HG03135 (cell line): ENCODE measurements around the gene PRG2.
"Not testable (repeated sequence)": the region's sequence is repeated elsewhere in the genome, so short reads cannot be mapped to it uniquely, and the experiment has no call there.

Experiments used
- ATAC-seq: cut with Tn5 transposase; IDR thresholded peaks from one replicate; pipeline ENCODE4 v1.9.1; 2021; ENCODE audit warnings: mild to moderate bottlenecking, moderate library complexity; ENCODE audit not compliant: unreplicated experiment

Gene PRG2

GRCh38 chr11:57370251-57370650 is 20.2 kb downstream of the PRG2 start:
- no peak for ATAC-seq

DNA sequence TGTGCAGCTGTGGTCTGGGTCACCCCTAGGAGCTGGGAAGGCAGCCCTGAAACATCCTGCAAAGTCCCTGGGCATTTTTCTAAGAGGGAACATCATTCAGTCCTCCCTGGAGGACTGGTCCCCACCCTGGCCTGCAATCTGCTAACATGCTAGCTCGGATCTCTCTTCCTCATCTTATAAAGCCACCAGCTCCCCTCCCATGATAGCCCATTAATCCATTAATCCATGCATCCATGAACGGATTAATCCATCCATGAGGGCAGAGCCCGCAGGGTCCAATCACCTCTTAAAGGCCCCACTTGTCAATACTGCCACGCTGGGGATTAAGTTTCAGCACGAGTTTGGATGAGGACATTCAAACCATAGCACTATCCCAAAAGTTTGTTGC is 21.6 kb downstream of the PRG2 start:
- ATAC-seq, result no peak

DNA sequence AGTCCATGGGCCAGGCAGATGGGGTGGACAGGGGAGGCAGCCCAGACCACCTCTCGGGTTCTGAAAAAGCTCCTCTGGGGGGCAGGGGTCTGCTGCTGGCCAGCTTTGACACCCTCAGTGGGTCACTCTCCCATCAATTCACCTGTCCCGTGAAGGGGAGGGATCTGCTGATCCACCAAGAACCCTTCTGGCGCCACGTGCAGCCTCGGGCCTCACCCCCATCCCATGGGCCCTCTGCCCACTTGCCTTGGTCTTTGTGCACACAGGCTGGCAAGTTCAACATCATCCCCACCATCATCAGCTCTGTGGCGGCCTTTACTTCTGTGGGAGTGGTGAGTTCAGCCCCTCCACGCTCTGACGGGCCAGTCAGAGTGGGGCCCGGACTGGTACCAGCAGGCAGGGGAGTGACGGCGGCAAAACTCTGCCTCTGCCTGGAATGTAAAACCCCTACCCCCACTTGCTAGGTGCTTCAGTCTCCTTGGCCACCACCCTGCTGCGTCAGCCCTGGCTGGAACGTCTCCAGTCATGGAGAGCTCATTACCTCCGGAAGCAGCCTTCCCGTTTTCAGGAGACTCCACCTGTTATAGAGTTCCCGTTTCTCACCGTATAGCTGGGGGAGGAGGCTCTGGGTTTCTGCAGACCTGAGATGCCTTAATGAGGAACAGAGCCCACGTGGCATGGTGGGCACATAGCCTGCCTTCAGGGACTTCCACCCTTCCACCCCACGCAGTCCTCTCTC is 22.2 kb downstream of the PRG2 start:
- no peak for ATAC-seq

DNA sequence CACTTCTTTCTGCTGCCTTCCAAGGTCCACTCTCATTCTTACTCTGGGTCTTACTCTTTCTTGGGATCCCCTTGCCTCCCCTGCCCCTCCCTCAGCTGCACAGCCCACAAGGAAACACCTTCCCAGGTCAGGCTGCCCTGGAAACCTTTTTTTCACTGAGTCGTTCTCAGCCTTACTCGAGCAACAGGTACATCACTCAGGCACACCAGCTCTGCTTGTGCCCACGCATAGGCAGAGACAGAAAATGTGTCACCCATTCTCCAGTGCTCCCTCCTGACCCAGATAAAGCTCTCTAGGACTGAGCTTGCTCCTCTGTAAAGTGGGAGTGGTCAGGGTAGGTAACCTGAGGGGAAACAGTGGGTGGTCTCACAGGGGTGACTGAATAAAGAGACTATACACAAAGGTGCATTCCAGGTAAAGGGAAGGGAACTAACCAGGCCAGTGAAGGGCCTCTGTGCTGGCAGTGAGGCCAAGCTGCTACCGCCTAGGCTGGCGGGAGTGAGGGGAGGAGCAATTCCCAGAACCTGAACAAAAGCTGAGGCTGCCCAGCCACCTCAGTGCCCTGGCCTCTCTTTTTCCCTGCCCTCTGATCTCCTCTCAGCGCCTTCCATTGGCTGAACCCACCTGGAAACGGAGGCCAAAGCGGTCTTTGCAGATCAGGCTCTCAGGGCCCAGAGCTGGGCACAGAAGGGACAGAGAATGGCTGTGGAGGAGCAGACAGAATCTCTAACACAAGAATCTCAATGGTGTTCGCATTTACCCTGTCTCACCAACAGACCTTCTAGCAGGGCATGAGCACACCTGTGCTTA is 25.4 kb downstream of the PRG2 start:
- no peak for ATAC-seq

DNA sequence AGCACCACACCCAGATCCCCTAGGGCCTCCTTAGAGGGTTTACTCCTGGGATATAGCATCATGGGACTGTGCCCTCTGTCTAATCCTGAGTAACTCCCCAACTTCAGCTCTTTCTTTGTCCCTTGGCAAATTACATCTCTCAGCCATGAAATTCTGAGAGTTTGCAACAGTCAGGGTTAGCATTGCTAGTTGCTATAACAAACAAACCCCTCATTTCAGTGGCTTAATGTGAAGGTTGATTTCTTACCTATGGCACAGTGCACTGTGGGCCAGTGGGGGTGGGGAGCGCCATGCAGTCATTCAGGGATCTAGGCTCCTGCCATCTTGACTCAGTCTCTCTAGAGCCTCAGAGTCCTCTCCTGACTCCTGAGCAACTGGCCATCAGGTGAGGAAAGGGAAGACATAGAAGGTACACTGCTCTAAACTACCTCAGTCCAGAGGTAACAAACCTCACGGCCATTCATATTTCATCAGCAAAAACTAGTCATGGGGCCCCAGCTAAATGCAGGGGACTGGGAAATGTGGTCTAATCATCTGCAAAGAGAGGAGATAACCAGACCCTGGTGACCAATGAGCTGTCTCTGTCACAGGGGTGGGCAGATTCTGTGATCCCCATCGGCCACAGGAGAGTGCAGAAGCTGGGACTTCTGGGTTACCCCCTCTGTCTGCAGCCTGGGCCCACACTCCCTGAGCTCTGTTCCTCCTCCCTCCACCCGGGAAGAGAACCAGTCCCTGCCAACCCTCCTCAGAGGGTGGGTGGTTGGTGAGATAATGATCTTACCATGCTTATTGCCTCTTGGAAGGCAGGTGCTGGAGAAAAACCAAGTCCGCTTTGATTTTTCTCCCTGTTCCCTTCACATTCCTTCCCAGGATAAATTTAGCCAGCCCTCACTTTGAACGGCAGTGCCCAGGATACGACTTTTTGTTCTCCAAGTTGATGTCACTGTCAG is 27.0 kb downstream of the PRG2 start:
- no peak for ATAC-seq

DNA sequence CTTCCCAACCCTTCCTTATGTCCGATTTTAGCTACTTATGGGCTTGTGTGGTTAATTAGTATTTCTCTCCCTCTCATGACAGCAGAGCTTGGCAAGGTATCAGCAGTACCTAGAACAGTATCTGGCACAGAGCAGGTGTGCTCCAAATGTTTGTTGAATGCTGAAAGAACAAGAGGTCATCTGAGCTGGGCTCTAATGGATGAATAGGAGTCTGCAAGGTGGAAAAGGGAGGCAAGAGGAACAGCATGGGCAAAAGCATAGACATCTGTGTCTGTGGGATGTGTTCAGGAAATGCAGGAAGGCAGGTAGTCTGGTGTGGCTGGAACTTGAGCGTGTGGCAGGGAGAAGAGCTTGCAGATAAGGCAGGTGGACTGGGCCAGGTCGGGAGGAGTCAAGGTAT is 28.5 kb downstream of the PRG2 start:
- no peak for ATAC-seq

- not testable (repeated sequence) for ATAC-seq
Measured at GRCh38 chr11:57361420-57361819, 29.0 kb downstream of the PRG2 start.

DNA sequence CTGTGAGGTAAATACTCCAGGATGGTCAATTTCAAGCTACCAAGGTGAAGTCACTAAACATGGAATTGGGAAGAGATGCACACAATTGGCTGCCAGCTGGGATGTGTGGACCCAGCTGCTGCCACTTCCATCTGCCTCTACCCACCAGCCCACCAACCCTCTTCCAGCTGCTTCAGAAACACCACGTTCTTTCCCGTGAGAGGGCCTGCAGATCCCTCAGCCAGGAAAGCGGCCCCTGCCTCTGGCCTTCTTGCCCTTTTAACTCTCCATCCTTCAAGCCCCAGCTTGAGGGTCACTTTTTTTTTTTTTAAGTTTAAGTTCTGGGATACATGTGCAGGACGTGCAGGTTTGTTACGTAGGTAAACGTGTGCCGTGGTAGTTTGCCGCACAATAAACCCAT is 29.5 kb downstream of the PRG2 start:
- no peak for ATAC-seq

GRCh38 chr11:57359896-57360690 is 30.4 kb downstream of the PRG2 start:
- no peak for ATAC-seq

- no peak for ATAC-seq
Measured at GRCh38 chr11:57359396-57359795, 31.1 kb downstream of the PRG2 start.

- ATAC-seq, result no peak
Measured at GRCh38 chr11:57358991-57359390, 31.5 kb downstream of the PRG2 start.

DNA sequence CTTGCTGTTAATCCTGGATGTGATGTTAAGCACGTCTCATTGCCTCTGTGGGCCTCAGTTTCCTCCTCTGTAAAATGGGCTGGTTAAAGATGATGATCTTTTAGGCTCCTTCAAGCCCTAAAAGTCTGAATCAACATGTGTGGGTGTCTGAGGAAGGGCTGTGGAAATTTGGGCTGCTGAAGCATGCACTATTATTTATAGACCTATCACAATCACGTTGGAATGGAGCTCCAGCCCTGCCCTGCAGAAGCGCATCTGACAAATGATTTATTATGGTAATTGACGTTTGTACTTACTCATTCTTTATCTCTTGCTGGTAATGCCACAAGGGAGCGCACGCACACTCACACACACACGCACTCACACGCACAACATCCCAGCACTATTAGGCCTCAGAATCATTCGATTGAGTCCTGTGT is 31.9 kb downstream of the PRG2 start:
- ATAC-seq, result no peak

GRCh38 chr11:57357856-57358255 is 32.6 kb downstream of the PRG2 start:
- no peak for ATAC-seq

GRCh38 chr11:57357310-57357709 is 33.1 kb downstream of the PRG2 start:
- ATAC-seq, result no peak

GRCh38 chr11:57356268-57356667 is 34.2 kb downstream of the PRG2 start:
- ATAC-seq, result no peak

DNA sequence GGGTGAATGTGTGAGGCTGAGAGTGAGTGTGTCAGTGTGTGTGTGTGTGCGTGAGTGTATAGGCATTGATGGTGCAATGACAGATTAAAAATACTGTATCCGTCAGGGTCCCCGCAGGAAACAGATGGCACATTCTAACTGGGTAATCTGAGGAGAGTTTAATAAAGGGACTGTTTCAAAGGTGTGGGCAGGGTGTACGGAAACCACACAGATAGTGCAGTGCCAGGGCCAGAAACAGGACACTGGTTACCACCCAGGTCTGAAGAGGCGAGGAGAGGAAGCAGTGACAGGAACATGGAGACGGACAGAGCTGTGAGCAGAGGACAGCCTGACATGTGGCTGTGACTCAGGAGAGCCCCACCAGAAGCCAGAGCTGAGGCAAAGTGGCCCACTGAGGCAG is 35.8 kb downstream of the PRG2 start:
- ATAC-seq, result no peak

GRCh38 chr11:57353852-57354251 is 36.6 kb downstream of the PRG2 start:
- no peak for ATAC-seq

DNA sequence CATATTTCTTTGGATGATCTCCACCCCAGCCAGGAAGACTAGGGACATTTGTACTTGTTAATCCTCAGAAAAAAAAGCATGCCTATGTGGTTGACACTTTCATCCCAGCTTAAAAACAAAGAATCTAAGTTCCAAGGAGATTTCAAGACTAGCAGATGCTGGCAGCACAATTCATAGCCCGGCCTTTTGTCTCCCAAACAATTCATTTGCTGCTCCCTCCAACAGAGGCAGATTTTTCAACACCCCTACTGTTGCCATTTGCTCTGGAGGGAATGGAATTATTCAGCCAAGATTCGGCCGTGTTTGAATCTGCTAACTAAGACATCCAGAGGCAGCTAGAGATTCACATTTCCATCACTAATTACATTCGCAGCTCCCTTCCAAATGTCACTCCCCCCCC is 37.0 kb downstream of the PRG2 start:
- no peak for ATAC-seq

DNA sequence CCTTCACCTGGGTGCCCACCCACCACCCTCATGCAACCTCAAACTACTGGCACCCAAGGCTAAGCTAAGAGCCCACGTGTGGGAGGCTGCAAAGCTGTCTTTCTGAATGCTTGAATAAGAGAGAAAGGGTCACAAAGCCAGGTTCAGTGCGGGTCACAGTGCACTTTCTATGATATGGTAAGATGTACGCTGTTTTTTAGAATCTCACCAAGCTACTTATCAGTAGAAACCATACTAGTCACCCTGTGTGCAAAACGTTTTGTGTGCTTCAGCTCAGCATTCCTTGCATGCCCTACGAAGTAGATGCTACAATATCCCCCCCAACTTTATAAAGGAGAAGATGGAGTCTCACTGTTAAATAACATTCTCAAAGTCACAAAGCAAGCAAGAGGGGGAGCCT is 37.4 kb downstream of the PRG2 start:
- no peak for ATAC-seq

- ATAC-seq, result no peak
Measured at GRCh38 chr11:57349491-57350274, 40.8 kb downstream of the PRG2 start.
